ENCODE measurements around the gene AQP3.

AQP3 gene

DNA sequence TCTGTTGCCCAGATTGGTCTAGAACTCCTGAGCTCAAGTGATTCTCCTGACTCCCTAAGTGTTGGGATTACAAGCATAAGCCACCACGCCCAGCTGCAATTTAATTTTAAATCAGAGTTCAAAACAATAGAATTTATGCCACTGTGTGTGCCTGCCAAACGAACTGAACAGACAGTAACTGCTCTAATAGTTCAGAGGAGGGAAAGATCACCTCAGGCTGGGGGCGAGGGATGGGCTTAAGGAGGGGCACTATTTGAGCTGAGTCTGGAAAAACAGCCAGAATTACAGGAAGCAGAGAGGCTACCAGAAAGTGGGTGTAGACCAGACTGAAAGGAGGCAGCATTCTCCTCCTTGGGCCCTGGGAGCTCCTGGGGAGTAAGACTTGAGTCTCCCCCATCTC, 14.1 kb upstream of the AQP3 start:
- H2AFZ ChIP-seq (ENCODE audit: low read depth): no peak overlapping the region

DNA sequence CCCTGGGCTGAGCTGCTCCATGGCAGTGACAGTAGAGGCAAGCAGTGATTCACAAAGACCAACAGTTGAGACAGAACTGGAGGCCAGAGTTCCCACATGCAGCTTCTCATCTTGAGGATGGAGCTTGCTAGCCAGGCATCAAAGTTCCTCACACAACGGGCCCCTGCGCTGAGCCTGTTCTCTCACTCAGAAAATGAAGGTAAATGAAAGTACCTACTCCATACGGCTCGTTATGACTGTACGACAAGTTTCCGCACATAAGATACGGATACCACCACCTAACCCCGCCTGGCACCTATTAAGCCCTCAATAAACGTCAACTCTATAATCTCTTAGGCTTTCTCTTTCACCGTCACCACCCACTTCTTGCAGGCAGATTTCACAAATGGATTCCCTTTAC, 13.5 kb upstream of the AQP3 start:
- no peaks in the 10 kb centered on the region for H4K20me1 ChIP-seq (ENCODE audit: insufficient read depth)
- TF ChIP-seq, protein P1, sequence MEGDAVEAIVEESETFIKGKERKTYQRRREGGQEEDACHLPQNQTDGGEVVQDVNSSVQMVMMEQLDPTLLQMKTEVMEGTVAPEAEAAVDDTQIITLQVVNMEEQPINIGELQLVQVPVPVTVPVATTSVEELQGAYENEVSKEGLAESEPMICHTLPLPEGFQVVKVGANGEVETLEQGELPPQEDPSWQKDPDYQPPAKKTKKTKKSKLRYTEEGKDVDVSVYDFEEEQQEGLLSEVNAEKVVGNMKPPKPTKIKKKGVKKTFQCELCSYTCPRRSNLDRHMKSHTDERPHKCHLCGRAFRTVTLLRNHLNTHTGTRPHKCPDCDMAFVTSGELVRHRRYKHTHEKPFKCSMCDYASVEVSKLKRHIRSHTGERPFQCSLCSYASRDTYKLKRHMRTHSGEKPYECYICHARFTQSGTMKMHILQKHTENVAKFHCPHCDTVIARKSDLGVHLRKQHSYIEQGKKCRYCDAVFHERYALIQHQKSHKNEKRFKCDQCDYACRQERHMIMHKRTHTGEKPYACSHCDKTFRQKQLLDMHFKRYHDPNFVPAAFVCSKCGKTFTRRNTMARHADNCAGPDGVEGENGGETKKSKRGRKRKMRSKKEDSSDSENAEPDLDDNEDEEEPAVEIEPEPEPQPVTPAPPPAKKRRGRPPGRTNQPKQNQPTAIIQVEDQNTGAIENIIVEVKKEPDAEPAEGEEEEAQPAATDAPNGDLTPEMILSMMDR (conservative IDR thresholded peaks at IDR 0.05; ENCODE audit: low read depth, low read length): no peak
- H3K27me3 ChIP-seq (ENCODE audit: insufficient read depth, low read depth): no peaks in the 10 kb centered on the region
- peaks cover 14% of the 10 kb centered on the region; the same call in 1 of the 2 replicates for H3K36me3 ChIP-seq (ENCODE audit: insufficient read depth)
- H3K27ac ChIP-seq: no peak overlapping the region
- H2AFZ ChIP-seq (ENCODE audit: low read depth): no peak overlapping the region
- H3K4me1 ChIP-seq (ENCODE audit: low read depth, poor library complexity, severe bottlenecking): peaks cover 9% of the 10 kb centered on the region
- H3K9ac ChIP-seq: no peak overlapping the region
- H3K79me2 ChIP-seq (ENCODE audit: insufficient read depth, low read depth): no peaks in the 10 kb centered on the region
- no peak overlapping the region for H3K4me3 ChIP-seq (IDR thresholded peaks at IDR 0.05; ENCODE audit: insufficient read depth, low read depth, low read length)
- no peak overlapping the region for H3K4me2 ChIP-seq

More for the DNA sequence above, 14.1 kb upstream of the AQP3 start:
- no peak overlapping the region for H3K4me2 ChIP-seq
- H4K20me1 ChIP-seq (ENCODE audit: insufficient read depth): no peaks in the 10 kb centered on the region
- H3K4me3 ChIP-seq (IDR thresholded peaks at IDR 0.05; ENCODE audit: insufficient read depth, low read depth, low read length): no peak overlapping the region
- H3K27ac ChIP-seq: no peak overlapping the region
- TF ChIP-seq, protein P1 (conservative IDR thresholded peaks at IDR 0.05; ENCODE audit: low read depth, low read length): no peak
- peaks cover 3% of the 10 kb centered on the region for H3K4me1 ChIP-seq (ENCODE audit: low read depth, poor library complexity, severe bottlenecking)
- H3K9ac ChIP-seq: no peak overlapping the region
- no peaks in the 10 kb centered on the region for H3K79me2 ChIP-seq (ENCODE audit: insufficient read depth, low read depth)
- H3K27me3 ChIP-seq (ENCODE audit: insufficient read depth, low read depth): no peaks in the 10 kb centered on the region
- peaks cover 18% of the 10 kb centered on the region; the same call in 1 of the 2 replicates for H3K36me3 ChIP-seq (ENCODE audit: insufficient read depth)

DNA sequence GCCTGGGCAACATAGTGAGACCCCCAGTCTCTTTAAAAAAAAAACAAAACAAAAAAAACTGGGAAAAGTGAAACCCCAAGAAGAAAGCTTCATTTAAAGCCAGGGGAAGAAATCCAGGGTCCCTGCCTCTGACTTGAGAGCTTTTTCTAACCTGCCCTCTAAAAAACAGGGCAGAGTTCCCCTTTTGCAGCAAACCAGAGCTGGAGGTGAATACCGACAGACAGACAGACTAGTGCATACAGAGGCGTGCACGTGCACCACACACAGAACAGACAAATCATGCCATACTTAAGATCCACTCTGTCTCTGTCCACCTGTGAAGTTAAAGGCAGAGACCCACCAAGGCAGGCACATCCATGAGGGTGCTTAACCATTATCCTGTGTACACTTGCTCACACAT, 11.7 kb upstream of the AQP3 start:
- Histone ChIP-seq H3K79me2 (ENCODE audit: insufficient read depth, low read depth) (no peaks in the 10 kb centered on the region), H4K20me1 (ENCODE audit: insufficient read depth) (no peaks in the 10 kb centered on the region), H3K36me3 (ENCODE audit: insufficient read depth) (peaks cover 7% of the 10 kb centered on the region; the same call in 1 of the 2 replicates), H3K9ac (no peak overlapping the region), H3K4me3 (IDR thresholded peaks at IDR 0.05; ENCODE audit: insufficient read depth, low read depth, low read length) (no peak overlapping the region), H3K27me3 (ENCODE audit: insufficient read depth, low read depth) (no peaks in the 10 kb centered on the region), H3K4me1 (ENCODE audit: low read depth, poor library complexity, severe bottlenecking) (peaks cover 25% of the 10 kb centered on the region), H3K27ac (no peak overlapping the region), H3K4me2 (no peak overlapping the region), H2AFZ (ENCODE audit: low read depth) (no peak overlapping the region)
- TF ChIP-seq, protein P1 (conservative IDR thresholded peaks at IDR 0.05; ENCODE audit: low read depth, low read length): no peak

DNA sequence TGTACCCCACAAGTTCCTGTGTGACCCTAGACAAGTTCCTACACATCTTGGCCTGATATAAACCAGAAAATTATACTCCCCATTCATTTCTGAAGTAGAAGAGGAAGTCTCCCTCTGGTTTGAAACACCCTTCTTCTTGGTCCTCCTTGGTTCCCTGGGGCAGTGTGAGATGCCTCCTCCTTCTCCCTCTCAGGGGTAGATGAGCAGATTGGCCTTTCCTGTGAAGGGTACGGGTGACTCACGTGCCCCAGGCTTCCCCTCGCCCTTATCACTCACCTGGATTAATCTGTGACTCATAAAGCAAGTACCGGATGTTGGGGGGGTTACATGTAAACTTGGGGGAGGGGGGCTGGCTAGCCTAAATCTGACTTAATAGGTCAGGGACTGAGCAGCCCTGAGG, 11.1 kb upstream of the AQP3 start:
- TF ChIP-seq, protein P1 (conservative IDR thresholded peaks at IDR 0.05; ENCODE audit: low read depth, low read length): no peak
- H3K9ac ChIP-seq: no peak overlapping the region
- H3K27ac ChIP-seq: no peak overlapping the region
- H3K4me3 ChIP-seq (IDR thresholded peaks at IDR 0.05; ENCODE audit: insufficient read depth, low read depth, low read length): no peak overlapping the region
- no peak overlapping the region for H3K4me2 ChIP-seq
- H3K27me3 ChIP-seq (ENCODE audit: insufficient read depth, low read depth): no peaks in the 10 kb centered on the region
- no peaks in the 10 kb centered on the region for H4K20me1 ChIP-seq (ENCODE audit: insufficient read depth)
- H2AFZ ChIP-seq (ENCODE audit: low read depth): no peak overlapping the region
- peaks cover 7% of the 10 kb centered on the region; the same call in 1 of the 2 replicates for H3K36me3 ChIP-seq (ENCODE audit: insufficient read depth)
- H3K79me2 ChIP-seq (ENCODE audit: insufficient read depth, low read depth): no peaks in the 10 kb centered on the region
- peaks cover 31% of the 10 kb centered on the region for H3K4me1 ChIP-seq (ENCODE audit: low read depth, poor library complexity, severe bottlenecking)
